GM18867 (cell line): ENCODE measurements around the gene AKT1.
"Not testable (repeated sequence)": the region's sequence is repeated elsewhere in the genome, so short reads cannot be mapped to it uniquely, and the experiment has no call there.

Experiments
- ATAC-seq: cut with Tn5 transposase; IDR thresholded peaks from one replicate; pipeline ENCODE4 v1.9.1; 2021; ENCODE audit warnings: mild to moderate bottlenecking, moderate library complexity; ENCODE audit not compliant: unreplicated experiment

Gene AKT1

DNA sequence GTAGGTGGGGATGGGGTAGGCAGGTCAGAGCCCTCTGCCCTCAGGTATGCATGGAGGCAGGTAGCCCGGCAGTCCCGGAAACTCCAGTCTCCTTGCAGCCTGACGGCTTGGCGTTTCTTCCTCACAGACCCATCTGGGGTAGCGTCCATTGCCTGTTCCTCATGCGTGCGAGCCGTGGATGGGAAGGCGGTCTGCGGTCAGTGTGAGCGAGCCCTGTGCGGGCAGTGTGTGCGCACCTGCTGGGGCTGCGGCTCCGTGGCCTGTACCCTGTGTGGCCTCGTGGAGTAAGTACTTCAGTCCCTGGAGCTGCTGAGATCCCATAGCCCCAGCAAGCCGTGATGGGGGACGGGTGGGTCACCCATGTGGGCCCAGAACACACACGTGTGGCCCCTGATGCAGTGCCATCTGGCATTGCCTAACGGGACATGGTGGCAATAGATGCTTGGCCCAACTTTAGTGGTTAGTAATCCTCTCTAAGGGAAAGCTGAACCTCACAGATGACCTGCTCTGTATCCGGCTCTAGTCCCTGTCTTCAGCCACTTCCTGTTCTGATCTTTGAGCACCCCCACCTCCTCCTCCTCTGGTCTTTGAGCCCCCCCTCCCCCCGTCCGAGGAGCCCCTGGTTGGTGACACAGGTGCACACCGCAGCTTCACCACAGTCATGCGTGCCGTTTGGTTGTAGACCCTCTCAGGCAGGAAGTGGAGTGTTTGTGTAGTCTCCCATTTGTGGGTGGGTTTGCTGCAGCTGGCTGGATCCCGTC is 38.9 kb downstream of the AKT1 start:
- no peak for ATAC-seq

DNA sequence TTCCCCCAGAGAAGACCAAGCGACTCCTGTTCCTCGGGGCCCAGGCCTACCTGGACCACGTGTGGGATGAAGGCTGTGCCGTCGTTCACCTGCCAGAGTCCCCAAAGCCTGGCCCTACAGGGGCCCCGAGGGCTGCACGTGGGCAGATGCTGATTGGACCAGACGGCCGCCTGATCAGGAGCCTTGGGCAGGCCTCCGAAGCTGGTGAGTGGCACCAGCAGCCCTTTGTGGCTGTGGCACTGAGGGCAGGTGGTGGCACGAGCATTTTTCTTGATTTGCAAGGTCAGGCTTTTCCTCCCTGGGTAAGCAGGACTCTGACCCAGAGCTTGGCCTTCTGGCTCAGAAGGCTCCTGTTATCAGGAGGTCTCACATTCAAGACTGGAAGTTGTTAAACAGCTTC is 39.9 kb downstream of the AKT1 start:
- ATAC-seq: no peak

DNA sequence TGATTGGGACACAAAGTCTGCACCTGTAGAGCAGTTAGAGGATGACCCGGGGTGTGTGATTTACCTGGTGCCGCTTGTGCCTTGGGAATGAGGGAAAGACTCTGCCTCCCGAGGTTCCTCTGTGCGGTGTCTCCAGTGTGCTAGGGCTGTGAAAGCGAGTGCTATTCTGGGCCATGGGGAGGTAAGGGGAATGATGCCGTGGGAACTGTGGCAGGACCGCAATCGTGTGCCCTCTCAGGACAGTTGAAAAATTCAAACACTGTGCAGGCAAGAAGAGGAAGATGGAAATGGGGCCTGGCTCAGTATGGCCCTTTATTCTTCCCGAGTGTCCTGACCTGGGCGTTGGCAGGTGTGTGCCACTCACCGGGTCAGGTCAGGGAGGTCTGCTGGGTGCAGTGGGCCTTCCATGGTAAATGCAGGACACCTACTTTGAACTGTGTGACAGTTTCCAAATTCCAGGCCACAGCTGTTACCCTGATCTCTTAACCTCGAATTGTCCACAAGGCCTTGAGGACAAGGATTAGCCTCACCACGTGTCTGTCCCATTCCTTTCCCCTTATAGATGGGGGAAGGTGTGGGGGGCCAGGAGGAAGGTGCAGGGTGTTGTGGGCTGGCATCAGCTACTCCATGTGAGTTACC is 41.2 kb downstream of the AKT1 start:
- ATAC-seq: no peak

DNA sequence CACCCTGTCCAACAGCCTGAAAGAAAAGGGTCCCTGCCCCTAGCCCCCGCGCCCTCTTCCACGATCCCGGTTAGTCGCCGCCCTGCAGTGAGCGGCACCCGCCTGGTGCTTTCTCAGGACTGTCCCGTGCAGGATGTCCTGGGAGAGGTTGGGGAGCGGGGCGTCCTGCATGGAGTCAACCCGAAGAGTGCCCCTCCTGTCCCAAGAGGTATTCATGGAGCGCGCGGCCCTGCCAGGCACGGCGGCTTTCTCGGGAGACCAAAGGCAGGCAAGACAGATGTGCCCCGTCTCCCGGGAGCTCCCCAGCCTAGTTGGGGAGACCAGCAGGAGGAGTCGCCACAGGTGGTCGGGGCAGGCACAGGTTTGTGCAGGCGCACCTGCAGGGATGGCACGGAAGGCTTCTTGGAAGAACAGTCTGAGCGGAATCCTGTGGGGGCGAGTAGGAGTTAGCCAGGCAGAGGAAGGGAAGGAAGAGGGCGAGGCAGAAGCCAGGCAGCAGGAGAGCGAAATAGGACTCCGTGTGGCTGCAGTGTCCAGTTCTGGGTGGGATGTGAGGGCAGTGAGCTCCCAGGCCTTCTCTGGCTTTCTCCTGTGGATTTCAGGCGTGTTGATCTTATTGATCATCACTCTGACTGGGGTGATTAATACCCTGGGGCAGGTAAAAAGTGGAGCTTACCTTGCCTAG is 41.9 kb downstream of the AKT1 start:
- no peak for ATAC-seq

DNA sequence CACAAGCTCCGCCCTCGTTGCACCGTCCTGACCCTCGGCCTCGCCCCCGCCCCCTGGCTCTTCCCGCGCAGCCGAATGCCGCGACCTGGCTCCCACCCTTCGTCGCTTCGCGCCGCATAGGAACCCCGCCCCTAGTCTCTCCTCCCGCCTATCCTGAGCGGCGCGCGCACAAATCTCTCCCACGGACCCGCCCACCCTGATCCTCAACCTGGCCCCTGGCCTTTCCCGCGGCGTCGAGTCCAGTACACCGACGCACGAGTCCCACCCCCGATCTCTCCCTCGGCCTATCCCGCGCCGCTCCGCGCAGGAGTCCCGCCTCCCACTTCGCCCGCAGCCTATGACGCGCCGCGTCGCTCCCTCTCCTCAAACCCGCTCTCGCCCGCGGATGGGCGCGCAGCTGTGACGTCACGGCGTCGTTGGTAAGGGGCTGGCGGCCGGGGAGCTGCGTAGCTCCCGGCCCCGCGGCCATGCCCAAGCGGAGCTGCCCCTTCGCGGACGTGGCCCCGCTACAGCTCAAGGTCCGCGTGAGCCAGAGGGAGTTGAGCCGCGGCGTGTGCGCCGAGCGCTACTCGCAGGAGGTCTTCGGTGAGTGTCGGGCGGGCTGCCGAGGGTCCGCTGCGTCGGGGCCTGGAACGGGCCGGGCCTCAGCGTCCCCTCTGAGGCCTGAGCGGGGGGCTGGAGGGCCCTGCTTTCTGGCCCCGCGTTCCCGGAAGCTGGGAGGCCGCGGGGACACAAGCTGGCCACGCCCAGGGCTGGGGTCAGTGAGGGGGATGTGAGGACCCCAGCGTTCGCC is 42.6 kb downstream of the AKT1 start, which contains the start of gene SIVA1:
Gene SIVA1 (plus strand): TSS at position 413 of the 793 bp plus-strand sequence. CDS start 55 bp downstream, at position 468.
- ATAC-seq: peak; percentile 83

DNA sequence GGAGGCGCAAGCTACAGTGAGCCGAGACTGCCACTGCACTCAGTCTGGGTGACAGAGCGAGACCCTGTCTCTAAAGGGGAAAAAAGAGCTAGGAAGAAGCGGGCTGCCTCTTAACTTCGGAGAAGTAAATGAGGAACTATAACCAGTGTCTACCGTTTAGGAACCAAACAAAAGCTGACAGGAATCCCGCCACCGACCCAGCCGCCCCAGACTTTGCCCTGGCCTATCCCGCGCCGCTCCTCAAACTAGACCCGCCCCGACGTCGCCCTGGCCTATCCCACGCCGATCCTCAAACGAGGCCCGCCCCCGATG is 43.2 kb downstream of the AKT1 start:
- no peak for ATAC-seq

DNA sequence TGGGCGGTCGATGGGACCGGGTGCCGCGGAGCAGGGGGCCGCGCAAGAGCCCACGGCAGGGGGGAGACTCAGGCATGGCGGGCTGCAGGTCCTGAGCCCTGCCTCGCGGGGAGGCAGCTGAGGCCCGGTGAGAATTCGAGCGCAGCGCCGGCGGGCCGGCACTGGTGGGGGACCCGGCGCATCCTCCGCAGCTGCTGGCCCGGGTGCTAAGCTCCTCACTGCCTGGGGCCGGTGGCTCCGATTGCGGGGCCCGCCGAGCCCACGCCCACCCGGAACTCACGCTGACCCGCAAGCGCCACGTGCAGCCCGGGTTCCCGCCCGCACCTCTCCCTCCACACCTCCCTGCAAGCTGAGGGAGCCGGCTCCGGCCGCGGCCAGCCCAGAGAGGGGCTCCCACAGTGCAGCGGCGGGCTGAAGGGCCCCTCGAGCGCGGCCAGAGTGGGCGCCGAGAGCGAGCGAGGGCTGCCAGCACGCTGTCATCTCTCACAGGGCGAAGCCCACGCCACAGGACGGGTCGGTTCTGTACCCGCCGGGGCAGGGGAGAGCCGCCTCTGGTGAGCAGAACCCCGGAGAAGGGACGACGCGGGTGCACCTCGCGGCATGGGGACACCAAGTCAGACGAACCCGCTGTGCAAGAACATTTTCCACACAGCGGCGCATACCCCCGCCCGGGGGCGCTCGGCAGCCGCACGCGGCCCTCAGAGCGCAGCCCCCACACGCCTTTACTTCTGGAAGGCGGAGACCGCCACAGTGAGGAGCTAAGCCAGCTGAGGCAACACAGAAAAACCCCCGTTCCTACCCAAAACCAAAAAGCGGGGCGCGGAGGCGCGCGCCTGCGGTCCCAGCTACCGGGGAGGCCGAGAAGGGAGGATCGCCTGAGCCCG is 43.8 kb downstream of the AKT1 start:
- ATAC-seq: no peak

DNA sequence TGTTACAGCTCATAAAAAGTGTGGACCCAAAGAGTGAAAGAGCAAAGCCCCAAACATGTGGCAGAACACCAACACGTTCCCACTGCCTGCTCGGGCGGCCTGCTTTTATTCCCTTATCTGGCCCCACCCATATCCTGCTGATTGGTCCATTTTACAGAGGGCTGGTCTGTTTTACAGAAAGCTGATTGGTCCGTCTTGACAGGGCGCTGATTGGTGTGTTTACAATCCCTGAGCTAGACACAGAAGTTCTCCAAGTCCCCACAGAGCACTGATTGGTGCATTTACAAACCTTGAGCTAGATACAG is 44.8 kb downstream of the AKT1 start:
- not testable (repeated sequence) for ATAC-seq

DNA sequence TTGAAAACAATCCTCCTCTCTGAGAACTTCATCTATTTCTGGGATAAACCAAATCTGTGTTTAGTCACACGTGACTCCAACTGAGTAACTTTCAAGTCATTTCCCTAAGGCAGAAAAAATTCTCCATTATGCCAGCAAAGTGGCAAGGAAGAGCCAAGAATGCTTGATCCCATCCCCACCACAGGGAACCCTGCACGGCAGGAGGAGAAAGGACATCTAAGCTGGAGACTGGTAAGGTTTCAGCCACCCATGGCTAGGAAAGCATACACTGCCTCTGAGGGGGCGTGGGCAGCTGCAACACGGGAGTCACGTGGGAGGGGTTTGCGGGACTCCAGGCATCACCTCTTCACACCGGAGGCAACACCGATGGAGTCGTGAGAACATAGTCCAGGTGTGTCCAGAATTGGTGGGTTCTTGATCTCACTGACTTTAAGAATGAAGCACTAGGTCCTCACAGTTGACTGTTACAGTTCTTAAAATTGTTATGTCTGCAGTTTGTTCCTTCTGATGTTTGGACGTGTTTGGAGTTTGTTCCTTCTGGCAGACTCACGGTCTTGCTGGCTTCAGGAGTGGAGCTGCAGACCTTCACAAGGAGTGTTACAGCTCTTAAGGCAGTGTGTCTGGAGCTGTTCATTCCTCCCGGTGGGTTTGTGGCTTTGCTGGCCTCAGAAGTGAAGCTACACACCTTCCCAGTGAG is 45.3 kb downstream of the AKT1 start:
- no peak for ATAC-seq

DNA sequence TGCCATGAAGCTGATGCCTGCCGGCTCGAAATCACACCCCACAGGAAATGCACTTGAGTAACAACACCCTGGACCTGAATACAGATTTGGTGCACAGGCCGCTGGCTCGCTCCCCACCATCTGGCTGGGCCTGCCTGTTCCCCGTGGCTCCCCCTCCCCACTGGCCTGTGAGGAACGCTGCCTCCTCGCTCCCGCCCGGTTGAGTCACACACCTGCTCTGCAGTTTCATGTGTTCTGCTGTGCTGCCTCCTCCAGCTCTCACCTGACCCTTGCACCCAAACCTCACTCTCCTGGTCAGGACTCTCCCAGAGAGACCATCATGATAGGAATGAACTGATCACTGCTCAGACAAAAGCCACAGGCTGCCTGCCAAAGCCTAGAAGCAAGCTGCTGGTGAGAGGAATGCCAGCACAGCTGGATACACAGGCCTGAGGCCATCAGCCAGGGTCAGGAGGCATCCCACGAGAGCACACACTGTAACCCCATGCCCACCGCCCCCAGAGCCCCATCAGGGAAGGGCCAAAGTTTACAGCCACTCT is 46.4 kb downstream of the AKT1 start:
- ATAC-seq: no peak

DNA sequence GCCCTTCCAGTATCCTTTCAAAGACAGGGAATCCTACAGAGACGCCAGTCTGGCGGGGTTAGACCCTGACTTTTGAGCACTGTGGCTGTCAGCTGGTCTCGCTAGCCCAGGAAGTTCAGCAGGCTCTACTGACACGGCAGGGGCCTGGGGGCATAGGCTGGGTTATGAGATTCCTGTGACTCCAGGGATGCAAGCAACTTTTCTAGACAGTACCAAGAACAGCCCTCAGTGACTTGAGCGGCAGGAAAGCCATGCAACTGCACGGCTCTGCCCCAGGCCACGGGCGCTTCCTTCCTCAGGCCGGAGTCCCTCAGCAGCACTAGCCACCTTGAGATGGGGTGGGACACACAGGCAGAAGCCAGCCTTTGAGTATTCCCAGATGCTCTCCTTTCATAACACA is 47.7 kb downstream of the AKT1 start:
- no peak for ATAC-seq

DNA sequence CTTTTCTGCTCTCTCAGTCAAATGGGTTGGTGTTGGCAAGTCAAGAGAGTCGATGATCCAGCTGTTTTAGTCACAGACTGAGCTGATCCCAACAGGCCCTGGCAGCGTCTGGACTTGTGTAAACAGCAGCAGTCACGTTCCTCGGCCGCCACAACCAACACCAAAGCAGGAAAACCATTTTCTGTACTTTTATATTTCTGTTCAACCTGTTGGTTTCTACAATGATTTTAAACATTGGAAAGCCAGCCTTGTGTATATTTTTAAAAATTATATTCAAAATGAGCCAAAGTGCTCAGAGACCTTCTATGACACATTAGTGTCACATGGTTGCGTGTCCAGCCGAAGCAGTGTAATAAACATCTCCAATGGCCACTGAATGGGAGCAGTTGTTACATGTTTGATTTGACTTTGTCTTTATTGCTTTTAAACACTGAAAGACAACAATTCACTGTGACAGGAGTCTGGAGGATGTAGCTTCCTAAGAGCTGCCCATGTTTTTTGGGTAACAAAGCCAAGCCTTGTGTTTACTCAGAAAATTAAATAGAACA is 48.5 kb downstream of the AKT1 start:
- ATAC-seq: no peak

DNA sequence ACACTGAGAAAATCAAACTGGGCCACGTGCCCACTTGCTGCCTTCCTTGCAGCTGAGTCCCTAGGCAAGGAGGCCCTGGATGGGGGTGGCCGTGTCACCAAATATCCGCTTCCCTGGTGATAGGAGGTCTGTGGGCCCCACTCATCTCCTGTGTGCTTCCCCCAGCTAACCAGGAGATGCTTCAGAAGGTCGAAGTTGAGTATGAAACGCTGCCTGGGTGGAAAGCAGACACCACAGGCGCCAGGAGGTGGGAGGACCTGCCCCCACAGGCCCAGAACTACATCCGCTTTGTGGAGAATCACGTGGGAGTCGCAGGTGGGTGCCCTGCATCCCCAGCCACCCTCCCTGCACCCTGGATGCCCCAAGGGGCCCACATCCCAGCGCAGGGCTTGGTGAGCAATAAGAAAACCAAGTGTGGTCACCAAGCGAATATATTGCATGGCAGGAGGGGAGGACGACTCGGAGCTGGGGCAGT is 49.4 kb downstream of the AKT1 start:
- no peak for ATAC-seq

DNA sequence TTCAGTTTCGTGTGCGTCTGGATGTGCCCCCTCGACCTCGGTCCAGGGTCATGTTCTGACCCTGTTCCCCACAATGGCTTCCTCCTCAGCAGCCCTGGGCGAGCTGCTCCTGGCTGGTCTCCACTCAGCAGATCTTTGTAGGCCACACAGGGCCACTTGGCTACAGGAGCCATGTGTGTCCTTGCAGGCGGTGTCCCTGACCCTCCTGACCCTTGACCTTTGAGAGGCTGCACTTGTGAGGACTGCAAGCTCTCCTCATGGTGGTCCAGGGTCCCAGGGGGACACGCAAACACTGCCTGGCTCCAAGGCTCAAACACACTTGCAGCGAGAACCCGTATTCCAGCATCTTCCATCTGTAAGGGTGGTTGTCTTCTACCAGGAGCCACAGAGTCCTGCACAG is 50.1 kb downstream of the AKT1 start:
- no peak for ATAC-seq

DNA sequence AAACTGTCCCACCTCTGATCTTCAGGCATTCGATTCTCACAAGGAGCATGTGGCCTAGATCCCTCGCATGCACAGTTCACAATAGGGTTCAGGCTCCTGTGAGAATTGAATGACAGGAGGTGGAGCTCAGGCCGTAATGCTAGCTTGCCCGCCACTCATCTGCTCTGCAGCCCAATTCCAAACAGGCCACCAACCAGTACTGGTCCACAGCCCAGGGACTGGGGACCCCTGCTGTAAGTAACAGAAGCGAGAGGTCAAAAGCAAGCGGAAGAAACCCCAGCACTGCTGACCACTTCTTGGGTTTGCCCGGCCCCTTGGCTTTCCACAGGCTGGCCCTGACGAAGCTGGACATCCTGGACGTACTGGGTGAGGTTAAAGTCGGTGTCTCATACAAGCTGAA is 51.1 kb downstream of the AKT1 start:
- ATAC-seq: no peak

DNA sequence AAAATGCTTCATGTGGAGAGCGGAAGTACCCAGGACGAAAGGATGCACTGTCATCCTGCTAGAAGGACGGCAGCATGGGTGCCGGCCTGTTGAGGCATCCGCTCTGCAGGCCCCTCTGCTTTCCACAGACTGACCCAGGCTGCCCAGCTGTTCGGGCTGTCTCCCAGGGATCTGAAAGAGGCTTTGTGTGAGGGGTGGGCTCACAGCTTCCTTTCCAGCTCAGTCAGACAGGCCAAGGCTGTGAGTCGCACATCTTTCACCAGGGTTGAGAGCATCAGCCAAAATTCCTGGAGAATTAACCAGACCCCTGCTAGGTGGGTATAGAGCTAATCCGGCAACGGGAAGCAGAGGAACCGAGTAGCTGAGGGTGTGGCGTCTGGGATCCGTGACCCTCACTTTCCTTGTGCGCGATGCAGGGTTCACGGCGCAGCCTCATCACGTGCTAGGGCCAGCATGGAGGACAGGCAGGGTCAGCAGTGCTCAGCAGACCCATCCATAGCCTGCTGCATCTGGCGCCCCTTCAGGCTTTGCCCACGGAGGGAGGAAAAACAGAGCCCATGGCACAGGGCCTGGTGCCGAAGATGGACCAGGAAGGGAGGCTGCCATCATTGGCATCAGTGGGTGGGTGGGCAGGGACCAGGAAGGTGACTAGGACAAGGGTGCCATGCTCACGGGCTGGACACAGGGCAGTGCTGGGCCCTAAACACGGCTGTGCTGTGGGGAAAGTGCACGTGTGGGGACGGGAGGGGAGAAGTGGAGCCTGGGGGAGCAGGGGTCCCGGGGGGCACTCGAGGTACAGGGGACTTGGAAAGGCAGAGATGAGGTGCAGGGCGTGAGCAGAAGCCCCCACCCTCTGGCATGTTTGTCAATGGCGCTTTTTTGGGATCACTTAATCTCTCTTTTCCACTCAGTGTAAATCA is 51.8 kb downstream of the AKT1 start:
- ATAC-seq: no peak

DNA sequence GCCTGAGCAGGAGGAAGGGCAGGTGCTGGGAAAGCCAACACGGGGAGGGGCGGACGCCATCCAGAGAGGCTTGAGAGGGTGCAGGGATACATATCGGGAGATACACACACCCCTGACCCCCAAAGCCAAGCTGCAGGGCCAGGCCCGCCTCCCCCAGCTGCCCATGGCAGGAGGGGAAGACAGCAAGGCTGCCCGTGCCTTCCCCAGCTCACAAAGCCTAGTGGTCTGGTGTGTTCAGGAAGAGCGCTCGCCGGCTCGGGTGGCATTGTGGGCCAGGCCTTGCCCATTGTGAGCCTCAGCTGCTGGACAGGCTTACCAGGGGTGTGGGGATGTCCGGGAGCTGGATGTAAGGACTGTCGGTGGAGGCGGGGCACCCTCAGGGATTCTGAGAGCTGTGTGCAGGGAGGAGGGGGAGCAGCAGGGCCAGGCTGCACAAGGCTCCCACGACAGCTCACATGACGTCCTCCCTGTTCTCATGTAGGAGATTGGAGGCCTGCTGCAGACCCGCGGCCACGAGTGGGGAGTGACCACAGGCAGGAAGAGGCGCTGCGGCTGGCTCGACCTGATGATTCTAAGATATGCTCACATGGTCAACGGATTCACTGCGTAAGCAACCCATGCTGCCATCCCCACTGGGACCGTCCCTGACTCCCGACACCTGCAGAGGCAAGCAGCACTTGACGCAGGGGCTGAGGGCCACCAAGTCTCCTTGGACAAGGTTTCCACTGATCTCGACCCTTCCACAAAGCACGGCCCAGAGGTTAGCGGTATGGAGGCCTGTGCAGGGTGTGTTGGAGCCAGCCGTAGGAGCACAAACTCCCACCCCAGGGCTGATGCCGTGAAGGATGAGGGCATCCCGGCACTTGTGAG is 52.7 kb downstream of the AKT1 start:
- no peak for ATAC-seq
